ENCODE data around the gene DAPK1.

GRCh38 chr9:87659534-87660419 is 162.1 kb downstream of the DAPK1 start:
- no peak for TF ChIP-seq POLR2A (IDR thresholded peaks at IDR 0.05; ENCODE audit: low read length)
- no peak for TF ChIP-seq GATA1 (IDR thresholded peaks at IDR 0.05; ENCODE audit: low read depth, low read length)

Measured in erythroblast (primary cell).